GM12878 (cell line): ENCODE measurements around the gene LEMD2. TPM values are rescaled to one million over a fixed set of nuclear protein-coding genes. Genes with fewer than 3 reads are reported as not detected.

Experiments
- ATAC-seq: fragments of 200-7000 bp; cut with Tn5 transposase; 3 replicates; pipeline ENCODE4 v1.9.1; 2020; ENCODE audit warnings: mild to moderate bottlenecking, moderate library complexity
- BruUV-seq: library from RNA; stranded (reverse); fragments of 400-500 nt; replicated peaks from 2 replicates; lab custom pipeline; 2021; lab: Mats Ljungman, UMichigan
- CTCF ChIA-PET: fragments of 300-600 bp; sonication (Branson Sonifier 250); formaldehyde crosslinking; extraction: SDS; loops from one replicate; lab custom pipeline; 2021; ENCODE audit warnings: inconsistent platforms; lab: Yijun Ruan, JAX
- POLR2A ChIA-PET: fragments of 350-600 bp; formaldehyde crosslinking; extraction: SDS; loops from one replicate; lab custom pipeline; 2021; ENCODE audit warnings: inconsistent platforms; lab: Charles Lee
- RAD21 ChIA-PET: fragments of 300-600 bp; sonication (Branson Sonifier 250); formaldehyde crosslinking; loops from one replicate; lab custom pipeline; 2023; ENCODE audit warnings: antibody characterized with exemption; ENCODE audit not compliant: unreplicated experiment; lab: Charles Lee
- SMC1A ChIA-PET: fragments of 300-600 bp; sonication (Branson Sonifier 250); formaldehyde crosslinking; loops from one replicate; lab custom pipeline; 2023; ENCODE audit not compliant: unreplicated experiment, uncharacterized antibody; lab: Charles Lee
- DNase-seq: peaks from one replicate; pipeline ENCODE4 v3.0.0-alpha.2; 2011; ENCODE audit warnings: low read depth, low spot score
- FAIRE-seq: peaks from 3 replicates; lab custom pipeline; 2011; peaks lifted over from hg19 to GRCh38; lab: Jason Lieb, UNC
- H2AFZ ChIP-seq: 2 replicates; pipeline ENCODE4 v1.6.0; 2011; ENCODE audit warnings: low read depth, low read length, control low read depth; ENCODE audit not compliant: control insufficient read depth
- H3K27ac ChIP-seq: 2 replicates; pipeline ENCODE4 v1.5.1; 2011; ENCODE audit warnings: control low read depth; ENCODE audit not compliant: control insufficient read depth, insufficient read depth
- H3K27me3 ChIP-seq, 2 experiments: replicated peaks in 1 of 2; 2 replicates each; pipeline versions ENCODE4 v1.6.0 to v1.6.1; 2011; ENCODE audit warnings: low read length in 1 of 2; ENCODE audit not compliant: control insufficient read depth in 2 of 2, insufficient read depth in 2 of 2
- H3K36me3 ChIP-seq, 2 experiments: 2 replicates each; pipeline ENCODE4 v1.5.1; 2011; ENCODE audit warnings: low read length in 1 of 2; ENCODE audit not compliant: control insufficient read depth in 2 of 2, insufficient read depth in 2 of 2
- H3K4me1 ChIP-seq: 2 replicates; pipeline ENCODE4 v1.6.1; 2011; ENCODE audit warnings: mild to moderate bottlenecking, low read length, moderate library complexity, mixed read lengths; ENCODE audit not compliant: control insufficient read depth, insufficient read depth
- H3K4me2 ChIP-seq: 2 replicates; pipeline ENCODE4 v1.6.0; 2011; ENCODE audit warnings: control low read depth; ENCODE audit not compliant: control insufficient read depth, insufficient read depth
- H3K4me3 ChIP-seq: fragments of 200-600 bp; sonication (generic); 2 replicates; pipeline ENCODE4 v1.5.1; 2016
- H3K79me2 ChIP-seq: 2 replicates; pipeline ENCODE4 v1.6.0; 2011; ENCODE audit warnings: low read length; ENCODE audit not compliant: control insufficient read depth, insufficient read depth
- H3K9ac ChIP-seq: 2 replicates; pipeline ENCODE4 v1.8.0; 2011; ENCODE audit warnings: low read length, control low read depth, mixed read lengths; ENCODE audit not compliant: control insufficient read depth, insufficient read depth
- H3K9me3 ChIP-seq: replicated peaks from 3 replicates; pipeline ENCODE4 v1.5.1; 2011; ENCODE audit warnings: mild to moderate bottlenecking, low read length; ENCODE audit not compliant: control insufficient read depth, insufficient read depth
- H4K20me1 ChIP-seq: 2 replicates; pipeline ENCODE4 v1.6.0; 2011; ENCODE audit not compliant: control insufficient read depth, insufficient read depth
- CBFB ChIP-seq: IDR thresholded peaks from 2 replicates; pipeline ENCODE4 v1.6.1; 2016; ENCODE audit warnings: antibody characterized with exemption, low read depth
- ETV6 ChIP-seq, 2 experiments: fragments of 450-650 bp in 1 of 2; IDR thresholded peaks in 1 of 2; conservative IDR thresholded peaks in 1 of 2; 2 replicates each; pipeline ENCODE4 v1.6.1; 2014; ENCODE audit warnings: antibody characterized with exemption in 1 of 2, borderline replicate concordance in 1 of 2, low read depth in 1 of 2, mild to moderate bottlenecking in 1 of 2, moderate library complexity in 1 of 2
- GABPA ChIP-seq: IDR thresholded peaks from 2 replicates; pipeline ENCODE4 v1.6.1; 2014; ENCODE audit warnings: antibody characterized with exemption, low read depth, mild to moderate bottlenecking, inconsistent platforms
- NFIC ChIP-seq: IDR thresholded peaks from 2 replicates; pipeline ENCODE4 v1.6.1; 2012; ENCODE audit warnings: low read depth, mild to moderate bottlenecking, inconsistent platforms, low read length, moderate library complexity
- NFXL1 ChIP-seq: fragments of 450-650 bp; IDR thresholded peaks from 2 replicates; pipeline ENCODE4 v1.6.1; 2017; ENCODE audit warnings: antibody characterized with exemption, mild to moderate bottlenecking, borderline replicate concordance
- PML ChIP-seq: IDR thresholded peaks from 2 replicates; pipeline ENCODE4 v1.6.1; 2012; ENCODE audit warnings: low read length, inconsistent platforms
- RBBP5 ChIP-seq: fragments of 200-600 bp; sonication (generic); conservative IDR thresholded peaks from 2 replicates; pipeline ENCODE4 v1.6.1; 2016
- RELA ChIP-seq: fragments of 450-650 bp; IDR thresholded peaks from 2 replicates; pipeline ENCODE4 v1.8.0; 2014; ENCODE audit warnings: borderline replicate concordance; ENCODE audit not compliant: partially characterized antibody
- ZSCAN29 ChIP-seq: fragments of 450-650 bp; IDR thresholded peaks from 2 replicates; pipeline ENCODE4 v1.6.1; 2017; ENCODE audit warnings: mild to moderate bottlenecking, moderate library complexity
- WGBS: methylation state at CpG from one replicate; pipeline ENCODE4 v1.1.6; 2016; ENCODE audit warnings: low lambda C conversion rate; ENCODE audit not compliant: insufficient replicate concordance, insufficient coverage; ENCODE audit errors: missing lambda C conversion rate; 5-methylcytosine and 5-hydroxymethylcytosine counted together
- in situ Hi-C: fragments of 300-500 bp; cut with MboI; formaldehyde crosslinking; loops from 9 replicates; pipeline ENCODE4 v1.14.3; 2018; ENCODE audit warnings: mixed read lengths
- intact Hi-C: fragments of 100-400 bp; cut with micrococcal nuclease; formaldehyde crosslinking; loops from one replicate; pipeline ENCODE4 v1.14.2; 2022; ENCODE audit not compliant: unreplicated experiment
- polyA plus RNA-seq, 11 experiments: library from polyadenylated mRNA; depleted of rRNA in 4 of 11; unstranded in 6 of 11; stranded (reverse) in 5 of 11; fragments of >200 nt; fragmentation: Nextera tagmentation in 4 of 11; fragmentation: Illumina TruSeq in 1 of 11; extraction: Ambion mirVana in 4 of 11; extraction: Trizol in 1 of 11; gene quantifications; 1 replicate in 1 of 11; 2 replicates in 10 of 11; pipeline versions ENCODE4 v1.2.1 to v1.2.3, GENCODE V29; 2011 to 2016; ENCODE audit warnings: inconsistent platforms in 2 of 11, missing spikeins in 2 of 11, low read depth in 1 of 11
- total RNA-seq, 4 experiments: library from RNA; depleted of rRNA in 3 of 4; stranded (reverse); fragments of >200 nt in 3 of 4; fragmentation: Illumina TruSeq in 1 of 4; extraction: Trizol in 1 of 4; gene quantifications; 2 replicates each; pipeline versions ENCODE4 v1.2.1 to v1.2.3, GENCODE V29; 2013 to 2021
- TF ChIP-seq, protein P1 (sequence below): fragments of 150-350 bp; IDR thresholded peaks from 2 replicates; pipeline ENCODE4 v1.6.1; 2016; ENCODE audit warnings: low read depth, low read length

Gene LEMD2
- total and polyA plus RNA-seq, 10 of the 15 experiments (the other 5 are each of a cell fraction or from before 2014, with no cell fraction given) = 0.45 to 47.1 (median 22.8) TPM

GRCh38 chr6:33725891-33726673, 62.8 kb downstream of the LEMD2 start:
- Histone ChIP-seq H3K4me1 (peaks cover 3% of the 10 kb centered on the region; the same call in 1 of the 2 replicates), H3K9me3 (no peaks in the 10 kb centered on the region), H4K20me1 (no peaks in the 10 kb centered on the region; the same call in 1 of the 2 replicates), H3K9ac (no peak overlapping the region), H2AFZ (no peak overlapping the region), H3K4me2 (no peak overlapping the region), H3K79me2 (no peaks in the 10 kb centered on the region), H3K36me3 (no peaks in the 10 kb centered on the region), H3K27ac (no peak overlapping the region), H3K4me3 (no peak overlapping the region), H3K27me3 (peaks cover 6 to 15% of the 10 kb centered on the region in 2 experiments; a peak in 2 of 4 replicates)
- FAIRE-seq (no peak), DNase-seq (no peak), ATAC-seq (no peak)
- SMC1A ChIA-PET = interaction anchor here (0.6 to 0.8 kb wide), 2 partner anchors 15 to 45 kb away, joined by 3 read pairs; partner anchors contain the start of gene UQCC2
- BruUV-seq = no TSS peak
- CTCF ChIA-PET = interaction anchor here (0.9 to 1.4 kb wide), 3 partner anchors 15 to 141 kb away, joined by 3 to 5 read pairs (median 4); partner anchors contain the start of gene UQCC2
- WGBS = 51% methylated on average over 7 of the region's 7 CpGs
- intact Hi-C loops (no loop called here), in situ Hi-C loops (no loop called here)
- POLR2A ChIA-PET = interaction anchor here (1.4 kb wide), 1 partner anchor 15 kb away, joined by 3 read pairs; the partner anchor contains the start of gene UQCC2
- RAD21 ChIA-PET = interaction anchor here (1.1 kb wide), 1 partner anchor 13 kb away, joined by 3 read pairs; no protein-coding TSS in a partner anchor
- TF ChIP-seq RBBP5 (no peak), CBFB (no peak), ZSCAN29 (no peak), RELA (no peak), GABPA (no peak), NFXL1 (no peak), ETV6 (conservative IDR thresholded peaks at IDR 0.05 in 1 of 2, IDR thresholded peaks at IDR 0.05 in 1 of 2; ENCODE audit: borderline replicate concordance in 1 of 2, low read depth in 1 of 2) (no peak), PML (no peak), NFIC (no peak)
- TF ChIP-seq, protein P1, sequence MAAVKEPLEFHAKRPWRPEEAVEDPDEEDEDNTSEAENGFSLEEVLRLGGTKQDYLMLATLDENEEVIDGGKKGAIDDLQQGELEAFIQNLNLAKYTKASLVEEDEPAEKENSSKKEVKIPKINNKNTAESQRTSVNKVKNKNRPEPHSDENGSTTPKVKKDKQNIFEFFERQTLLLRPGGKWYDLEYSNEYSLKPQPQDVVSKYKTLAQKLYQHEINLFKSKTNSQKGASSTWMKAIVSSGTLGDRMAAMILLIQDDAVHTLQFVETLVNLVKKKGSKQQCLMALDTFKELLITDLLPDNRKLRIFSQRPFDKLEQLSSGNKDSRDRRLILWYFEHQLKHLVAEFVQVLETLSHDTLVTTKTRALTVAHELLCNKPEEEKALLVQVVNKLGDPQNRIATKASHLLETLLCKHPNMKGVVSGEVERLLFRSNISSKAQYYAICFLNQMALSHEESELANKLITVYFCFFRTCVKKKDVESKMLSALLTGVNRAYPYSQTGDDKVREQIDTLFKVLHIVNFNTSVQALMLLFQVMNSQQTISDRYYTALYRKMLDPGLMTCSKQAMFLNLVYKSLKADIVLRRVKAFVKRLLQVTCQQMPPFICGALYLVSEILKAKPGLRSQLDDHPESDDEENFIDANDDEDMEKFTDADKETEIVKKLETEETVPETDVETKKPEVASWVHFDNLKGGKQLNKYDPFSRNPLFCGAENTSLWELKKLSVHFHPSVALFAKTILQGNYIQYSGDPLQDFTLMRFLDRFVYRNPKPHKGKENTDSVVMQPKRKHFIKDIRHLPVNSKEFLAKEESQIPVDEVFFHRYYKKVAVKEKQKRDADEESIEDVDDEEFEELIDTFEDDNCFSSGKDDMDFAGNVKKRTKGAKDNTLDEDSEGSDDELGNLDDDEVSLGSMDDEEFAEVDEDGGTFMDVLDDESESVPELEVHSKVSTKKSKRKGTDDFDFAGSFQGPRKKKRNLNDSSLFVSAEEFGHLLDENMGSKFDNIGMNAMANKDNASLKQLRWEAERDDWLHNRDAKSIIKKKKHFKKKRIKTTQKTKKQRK = no peak
